ENCODE data around the gene EXOC6B.

Gene EXOC6B

GRCh38 chr2:72129681-72130340, 696.0 kb downstream of the EXOC6B start:
- DNase-seq, result no peak

- no peak for DNase-seq
These were observed 697.0 kb downstream of the EXOC6B start for GRCh38 chr2:72128843-72129227.

GRCh38 chr2:72128059-72128842, 697.6 kb downstream of the EXOC6B start:
- no peak for DNase-seq

- DNase-seq, result no peak
These were observed 698.3 kb downstream of the EXOC6B start for GRCh38 chr2:72127401-72128058.

GRCh38 chr2:72126186-72127100, 699.4 kb downstream of the EXOC6B start:
- no peak for DNase-seq
